ENCODE results near the gene ZNRF1.

The ZNRF1 gene

DNA sequence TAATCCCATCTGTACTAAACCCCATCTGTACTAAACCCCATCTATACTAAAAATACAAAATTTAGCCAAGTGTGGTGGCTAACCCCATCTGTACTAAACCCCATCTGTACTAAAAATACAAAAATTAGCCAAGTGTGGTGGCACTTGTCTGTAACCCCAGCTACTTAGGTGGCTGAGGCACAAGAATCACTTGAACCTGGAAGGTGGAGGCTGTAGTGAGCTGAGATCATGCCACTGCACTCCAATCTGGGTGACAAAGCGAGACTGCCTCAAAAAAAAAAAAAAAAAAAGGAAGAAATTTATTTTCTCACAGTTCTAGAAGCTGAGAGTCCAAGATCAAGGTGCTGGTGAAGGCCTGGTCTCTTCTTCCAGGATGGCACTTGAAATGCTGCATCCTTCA lies 161.6 kb downstream of the ZNRF1 start:
- H3K4me3 ChIP-seq (ENCODE audit: low read depth in 1 of 2, low read length in 1 of 2) = no peak overlapping the region
- H3K27me3 ChIP-seq = no peaks in the 10 kb centered on the region
- no peaks in the 10 kb centered on the region for H3K9me3 ChIP-seq
- no peaks in the 10 kb centered on the region for H3K4me1 ChIP-seq (ENCODE audit: control insufficient read depth in 1 of 2, insufficient read depth in 1 of 2, low read depth in 1 of 2, low read length in 1 of 2)
- TF ChIP-seq, protein P1, sequence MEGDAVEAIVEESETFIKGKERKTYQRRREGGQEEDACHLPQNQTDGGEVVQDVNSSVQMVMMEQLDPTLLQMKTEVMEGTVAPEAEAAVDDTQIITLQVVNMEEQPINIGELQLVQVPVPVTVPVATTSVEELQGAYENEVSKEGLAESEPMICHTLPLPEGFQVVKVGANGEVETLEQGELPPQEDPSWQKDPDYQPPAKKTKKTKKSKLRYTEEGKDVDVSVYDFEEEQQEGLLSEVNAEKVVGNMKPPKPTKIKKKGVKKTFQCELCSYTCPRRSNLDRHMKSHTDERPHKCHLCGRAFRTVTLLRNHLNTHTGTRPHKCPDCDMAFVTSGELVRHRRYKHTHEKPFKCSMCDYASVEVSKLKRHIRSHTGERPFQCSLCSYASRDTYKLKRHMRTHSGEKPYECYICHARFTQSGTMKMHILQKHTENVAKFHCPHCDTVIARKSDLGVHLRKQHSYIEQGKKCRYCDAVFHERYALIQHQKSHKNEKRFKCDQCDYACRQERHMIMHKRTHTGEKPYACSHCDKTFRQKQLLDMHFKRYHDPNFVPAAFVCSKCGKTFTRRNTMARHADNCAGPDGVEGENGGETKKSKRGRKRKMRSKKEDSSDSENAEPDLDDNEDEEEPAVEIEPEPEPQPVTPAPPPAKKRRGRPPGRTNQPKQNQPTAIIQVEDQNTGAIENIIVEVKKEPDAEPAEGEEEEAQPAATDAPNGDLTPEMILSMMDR (IDR thresholded peaks at IDR 0.05) = no peak
- H3K27ac ChIP-seq = no peak overlapping the region
- no peaks in the 10 kb centered on the region for H3K36me3 ChIP-seq
